Thyroid gland (tissue), 4 donors: ENCODE results near the gene GAB4. TPM values are rescaled to one million over a fixed set of nuclear protein-coding genes. Genes with fewer than 3 reads are reported as not detected.
"Not testable (repeated sequence)": the region's sequence is repeated elsewhere in the genome, so short reads cannot be mapped to it uniquely, and the experiment has no call there.

ENCODE experiments used
- DNase-seq, 2 donors: peaks; one replicate each; pipeline ENCODE4 v3.0.0-alpha.2; 2019
- H3K27ac ChIP-seq, 3 donors: fragments of 200-600 bp; sonication (generic); 1 replicate in 2 of 3; 2 replicates in 1 of 3; pipeline ENCODE4 v1.5.1; 2016 to 2019; ENCODE audit warnings: mild to moderate bottlenecking in 1 of 3, moderate library complexity in 1 of 3
- H3K27me3 ChIP-seq: fragments of 200-600 bp; sonication (generic); one replicate; pipeline ENCODE4 v1.5.1; 2019
- H3K36me3 ChIP-seq, 2 donors: fragments of 200-600 bp; sonication (generic); one replicate each; pipeline ENCODE4 v1.5.1; 2016 to 2019
- H3K4me1 ChIP-seq, 2 donors: fragments of 200-600 bp; sonication (generic); one replicate each; pipeline ENCODE4 v1.5.1; 2017 to 2019
- H3K4me3 ChIP-seq, 3 donors: fragments of 200-600 bp; sonication (generic); replicated peaks in 1 of 3; 1 replicate in 2 of 3; 2 replicates in 1 of 3; pipeline ENCODE4 v1.5.1; 2016; ENCODE audit warnings: mild to moderate bottlenecking in 1 of 3
- H3K9me3 ChIP-seq: fragments of 200-600 bp; sonication (generic); one replicate; pipeline ENCODE4 v1.5.1; 2017
- CTCF ChIP-seq, 6 experiments: fragments of 200-600 bp in 3 of 6; fragments of 450-650 bp in 3 of 6; sonication (generic) in 3 of 6; IDR thresholded peaks; one replicate each; pipeline ENCODE4 v1.5.1; 2016 to 2019; ENCODE audit warnings: antibody characterized with exemption in 6 of 6, mild to moderate bottlenecking in 2 of 6, inconsistent platforms in 1 of 6, moderate library complexity in 1 of 6
- POLR2A ChIP-seq, 2 donors: fragments of 450-650 bp; IDR thresholded peaks; one replicate each; pipeline ENCODE4 v1.6.1; 2017; ENCODE audit warnings: antibody characterized with exemption in 2 of 2, mild to moderate bottlenecking in 2 of 2, moderate library complexity in 1 of 2
- WGBS, 2 donors: methylation state at CpG; one replicate each; pipeline ENCODE4 v1.1.5; 2017; 5-methylcytosine and 5-hydroxymethylcytosine counted together
- intact Hi-C: fragments of 100-400 bp; cut with DNase I; formaldehyde crosslinking; loops from one replicate; pipeline ENCODE4 v1.15.1; 2023
- total RNA-seq, 4 donors: library from RNA; depleted of rRNA; stranded (reverse); fragments of >200 nt; gene quantifications; one replicate each; pipeline ENCODE4 v1.2.3, GENCODE V29; 2016

Gene GAB4
- total RNA-seq, 4 donors from 2014 or later, result not detected

GRCh38 chr22:16922706-16923105 lies 85.3 kb downstream of the GAB4 start:
- H3K27ac ChIP-seq, result no peak overlapping the region
- no peaks in the 10 kb centered on the region for H3K4me1 ChIP-seq
- DNase-seq, result no peak
- no peaks in the 10 kb centered on the region for H3K27me3 ChIP-seq
- TF ChIP-seq POLR2A (IDR thresholded peaks at IDR 0.05) (no peak), CTCF (IDR thresholded peaks at IDR 0.05) (no peak)
- 51 to 79% methylated on average over 1 of the region's 1 CpG for WGBS, 2 donors
- H3K4me3 ChIP-seq, result no peak overlapping the region
- intact Hi-C loops, result no loop called here
- no peaks in the 10 kb centered on the region for H3K36me3 ChIP-seq
- no peaks in the 10 kb centered on the region for H3K9me3 ChIP-seq

- TF ChIP-seq POLR2A (IDR thresholded peaks at IDR 0.05), result no peak
- no peak for TF ChIP-seq CTCF (IDR thresholded peaks at IDR 0.05)
- intact Hi-C loops, result no loop called here
- WGBS, 2 donors, result 35 to 39% methylated on average over 2 of the region's 2 CpGs
Measured at GRCh38 chr22:16922076-16922475, 85.9 kb downstream of the GAB4 start.

GRCh38 chr22:16917144-16918003 lies 90.6 kb downstream of the GAB4 start:
- no peak for TF ChIP-seq POLR2A (IDR thresholded peaks at IDR 0.05)
- TF ChIP-seq CTCF (IDR thresholded peaks at IDR 0.05), result peak in 3 of 6 experiments; percentile 48 to 61 (median 50)
- DNase-seq, result peak; percentile 66 to 70
- H3K36me3 ChIP-seq, result no peaks in the 10 kb centered on the region
- intact Hi-C loops, result loop anchor here (5.0 kb wide), 1 partner anchor 140 kb away; no protein-coding TSS in a partner anchor
- WGBS, 2 donors, result 23 to 26% methylated on average over 16 of the region's 16 CpGs
- no peaks in the 10 kb centered on the region for H3K27me3 ChIP-seq
- H3K4me3 ChIP-seq, result no peak overlapping the region
- H3K27ac ChIP-seq, result no peak overlapping the region
- no peaks in the 10 kb centered on the region for H3K4me1 ChIP-seq
- H3K9me3 ChIP-seq, result no peaks in the 10 kb centered on the region

More at GRCh38 chr22:16922076-16922475, 85.9 kb downstream of the GAB4 start:
- no peak overlapping the region for H3K4me3 ChIP-seq
- H3K27me3 ChIP-seq, result no peaks in the 10 kb centered on the region
- H3K4me1 ChIP-seq, result no peaks in the 10 kb centered on the region
- H3K27ac ChIP-seq, result no peak overlapping the region
- no peaks in the 10 kb centered on the region for H3K36me3 ChIP-seq
- no peak for DNase-seq
- H3K9me3 ChIP-seq, result no peaks in the 10 kb centered on the region

GRCh38 chr22:16915701-16916100 lies 92.3 kb downstream of the GAB4 start:
- intact Hi-C loops, result loop anchor here (5.0 kb wide), 1 partner anchor 142 kb away; no protein-coding TSS in a partner anchor
- 73 to 91% methylated on average over 2 of the region's 2 CpGs for WGBS, 2 donors
- H3K27me3 ChIP-seq, result no peaks in the 10 kb centered on the region

GRCh38 chr22:16914911-16915310 lies 93.1 kb downstream of the GAB4 start:
- intact Hi-C loops, result loop anchor here (5.0 kb wide), 1 partner anchor 142 kb away; no protein-coding TSS in a partner anchor
- H3K27me3 ChIP-seq, result not testable (repeated sequence)

More at GRCh38 chr22:16915701-16916100, 92.3 kb downstream of the GAB4 start:
- Histone ChIP-seq H3K36me3 (no peaks in the 10 kb centered on the region), H3K9me3 (no peaks in the 10 kb centered on the region), H3K27ac (no peak overlapping the region), H3K4me1 (no peaks in the 10 kb centered on the region), H3K4me3 (no peak overlapping the region)
- TF ChIP-seq POLR2A (IDR thresholded peaks at IDR 0.05) (no peak), CTCF (IDR thresholded peaks at IDR 0.05) (no peak)
- no peak for DNase-seq

More at GRCh38 chr22:16914911-16915310, 93.1 kb downstream of the GAB4 start:
- not testable (repeated sequence) for H3K4me3 ChIP-seq, H3K9me3 ChIP-seq, H3K4me1 ChIP-seq, H3K36me3 ChIP-seq, H3K27ac ChIP-seq, DNase-seq
- WGBS, 2 donors, result 67 to 80% methylated on average over 1 of the region's 1 CpG
